OCI-LY3 (cell line): ENCODE measurements around the gene RELN.

ENCODE experiments used
- EZH2phosphoT487 ChIP-seq: fragments of 200-600 bp; shearing (Covaris generic); IDR thresholded peaks from 2 replicates; pipeline ENCODE4 v1.6.1; 2018; ENCODE audit warnings: antibody characterized with exemption, mixed run types, low read depth
- TF ChIP-seq, protein P1 (sequence below): fragments of 200-600, 300-600 bp; sonication (generic); IDR thresholded peaks from 2 replicates; pipeline ENCODE4 v1.5.1; 2014; ENCODE audit warnings: antibody characterized with exemption, low read length, low read depth

DNA sequence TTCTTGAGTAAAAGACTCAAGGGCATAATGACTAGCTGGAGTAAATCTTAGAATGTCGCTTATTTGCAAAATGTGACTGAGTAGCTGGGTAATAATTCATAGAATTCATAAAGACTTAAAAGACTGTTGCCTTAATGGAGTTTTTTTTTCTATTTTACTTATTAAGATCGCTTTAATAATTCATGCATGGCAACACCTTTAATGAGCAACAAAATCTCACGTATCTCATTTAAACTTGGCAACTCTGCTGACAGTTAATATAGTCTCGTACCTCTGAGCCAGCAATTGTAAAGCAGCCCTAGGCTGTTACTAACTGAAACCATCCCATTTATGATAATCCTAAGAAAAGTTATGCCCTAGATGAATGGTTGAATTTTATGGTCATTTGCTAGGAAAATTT lies 455.7 kb downstream of the RELN start:
- no peak for TF ChIP-seq EZH2phosphoT487
- TF ChIP-seq, protein P1, sequence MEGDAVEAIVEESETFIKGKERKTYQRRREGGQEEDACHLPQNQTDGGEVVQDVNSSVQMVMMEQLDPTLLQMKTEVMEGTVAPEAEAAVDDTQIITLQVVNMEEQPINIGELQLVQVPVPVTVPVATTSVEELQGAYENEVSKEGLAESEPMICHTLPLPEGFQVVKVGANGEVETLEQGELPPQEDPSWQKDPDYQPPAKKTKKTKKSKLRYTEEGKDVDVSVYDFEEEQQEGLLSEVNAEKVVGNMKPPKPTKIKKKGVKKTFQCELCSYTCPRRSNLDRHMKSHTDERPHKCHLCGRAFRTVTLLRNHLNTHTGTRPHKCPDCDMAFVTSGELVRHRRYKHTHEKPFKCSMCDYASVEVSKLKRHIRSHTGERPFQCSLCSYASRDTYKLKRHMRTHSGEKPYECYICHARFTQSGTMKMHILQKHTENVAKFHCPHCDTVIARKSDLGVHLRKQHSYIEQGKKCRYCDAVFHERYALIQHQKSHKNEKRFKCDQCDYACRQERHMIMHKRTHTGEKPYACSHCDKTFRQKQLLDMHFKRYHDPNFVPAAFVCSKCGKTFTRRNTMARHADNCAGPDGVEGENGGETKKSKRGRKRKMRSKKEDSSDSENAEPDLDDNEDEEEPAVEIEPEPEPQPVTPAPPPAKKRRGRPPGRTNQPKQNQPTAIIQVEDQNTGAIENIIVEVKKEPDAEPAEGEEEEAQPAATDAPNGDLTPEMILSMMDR, result no peak
